Spleen (tissue), 11 donors: ENCODE measurements around the gene FRMD5. TPM values are rescaled to one million over a fixed set of nuclear protein-coding genes. Genes with fewer than 3 reads are reported as not detected.

Experiments
- DNase-seq: peaks from one replicate; pipeline ENCODE4 v3.0.0-alpha.2; 2020
- H3K27ac ChIP-seq, 8 donors: fragments of 200-600 bp; sonication (generic) in 7 of 8; 1 replicate in 4 of 8; 2 replicates in 4 of 8; pipeline versions ENCODE4 v1.5.0 to v1.8.0; 2016 to 2021; ENCODE audit warnings: inconsistent platforms in 4 of 8, mild to moderate bottlenecking in 4 of 8, moderate library complexity in 1 of 8
- H3K27me3 ChIP-seq, 7 donors: fragments of 200-600 bp; sonication (generic) in 6 of 7; replicated peaks in 1 of 7; 1 replicate in 4 of 7; 2 replicates in 3 of 7; pipeline versions ENCODE4 v1.5.0 to v1.8.0; 2016 to 2021; ENCODE audit warnings: inconsistent platforms in 3 of 7, mild to moderate bottlenecking in 1 of 7
- H3K36me3 ChIP-seq, 6 donors: fragments of 200-600 bp; sonication (generic) in 5 of 6; 1 replicate in 4 of 6; 2 replicates in 2 of 6; pipeline versions ENCODE4 v1.5.0 to v1.8.0; 2016 to 2021; ENCODE audit warnings: inconsistent platforms in 2 of 6
- H3K4me1 ChIP-seq, 6 donors: fragments of 200-600 bp; sonication (generic) in 5 of 6; 1 replicate in 3 of 6; 2 replicates in 3 of 6; pipeline versions ENCODE4 v1.5.0 to v1.8.0; 2016 to 2021; ENCODE audit warnings: inconsistent platforms in 3 of 6
- H3K4me3 ChIP-seq, 8 donors: fragments of 200-600 bp; sonication (generic) in 7 of 8; 1 replicate in 4 of 8; 2 replicates in 4 of 8; pipeline versions ENCODE4 v1.5.0 to v1.8.0; 2016 to 2021; ENCODE audit warnings: inconsistent platforms in 4 of 8, mild to moderate bottlenecking in 4 of 8, moderate library complexity in 2 of 8
- H3K9me3 ChIP-seq, 8 donors: fragments of 200-600 bp; sonication (generic) in 7 of 8; 1 replicate in 4 of 8; 2 replicates in 4 of 8; pipeline versions ENCODE4 v1.5.0 to v1.8.0; 2016 to 2021; ENCODE audit warnings: inconsistent platforms in 4 of 8
- POLR2A ChIP-seq, 3 donors: fragments of 450-650 bp; IDR thresholded peaks; one replicate each; pipeline ENCODE4 v1.5.1; 2017; ENCODE audit warnings: antibody characterized with exemption in 3 of 3, mild to moderate bottlenecking in 1 of 3
- POLR2AphosphoS5 ChIP-seq, 3 donors: sonication (generic); formaldehyde crosslinking; IDR thresholded peaks; one replicate each; pipeline ENCODE4 v1.5.1; 2017; ENCODE audit warnings: antibody characterized with exemption in 3 of 3
- WGBS, 5 donors: extraction: QIAGEN DNeasy Blood & Tissue Kit in 3 of 5; methylation state at CpG; one replicate each; pipeline versions ENCODE4 v1.1.5 to v1.1.7; 2013 to 2018; 5-methylcytosine and 5-hydroxymethylcytosine counted together
- intact Hi-C: fragments of 100-400 bp; cut with DNase I; formaldehyde crosslinking; loops from one replicate; pipeline ENCODE4 v1.15.0; 2023; ENCODE audit warnings: low total_unique reads
- polyA plus RNA-seq, 3 donors: library from polyadenylated mRNA; stranded (reverse); fragments of 200-250 nt; gene quantifications; one replicate each; pipeline ENCODE4 v1.2.1, GENCODE V29; 2013
- total RNA-seq, 7 donors: library from RNA; depleted of rRNA in 3 of 7; stranded (reverse); fragments of >200 nt in 3 of 7; fragmentation: NEBNext Ultra II Directional in 4 of 7; extraction: Animal tissue kit (Norgen Biotek cat#: 25700) in 4 of 7; gene quantifications; one replicate each; pipeline versions ENCODE4 v1.1.0 to v1.2.1, GENCODE V29; 2016 to 2021
- TF ChIP-seq, protein P1 (sequence below), 11 experiments: fragments of 200-600 bp in 7 of 11; fragments of 450-650 bp in 4 of 11; sonication (generic) in 4 of 11; IDR thresholded peaks in 8 of 11; conservative IDR thresholded peaks in 3 of 11; 1 replicate in 7 of 11; 2 replicates in 4 of 11; pipeline versions ENCODE4 v1.4.0 to v1.8.0; 2016 to 2021; ENCODE audit warnings: antibody characterized with exemption in 11 of 11, inconsistent platforms in 4 of 11, mild to moderate bottlenecking in 1 of 11
- donor health status: healthy with polysubstance abuse.
- donor health status: DM: no; HTN: no; CAD: no; lungs with moderate emphysema.
- donor health status: DM: no; HTN: no; CAD: no.
- donor health status: Bipolar disorder and iron deficiency.
- donor health status: healthy.
- donor health status: DM: no; HTN: no; CAD: no.
- donor health status: DM: yes; HTN: yes; CAD: no.

FRMD5 gene
- total and polyA plus RNA-seq, 10 donors, result 0.09 to 1.0 (median 0.43) TPM; not detected in 1

DNA sequence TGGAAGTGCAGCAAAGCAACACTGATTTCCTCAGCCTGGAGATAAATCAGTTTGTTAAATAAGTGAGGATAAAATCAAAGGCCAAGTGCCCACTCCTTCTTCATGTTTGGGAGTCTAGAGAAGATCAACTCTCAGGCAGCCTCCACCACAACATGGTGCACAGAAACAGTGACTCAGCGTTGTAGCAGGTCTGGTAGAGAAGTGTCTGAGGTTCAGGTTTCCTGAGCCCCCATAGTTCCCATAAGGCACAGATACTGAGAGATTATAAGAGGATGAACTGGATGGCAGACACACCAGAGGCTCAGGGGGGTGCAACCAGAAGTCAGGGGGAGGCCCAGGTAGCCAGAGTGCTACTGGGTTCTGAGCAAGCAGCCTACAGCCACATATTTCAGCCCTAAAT is 166.7 kb downstream of the FRMD5 start:
- peaks cover 0 to 4% (median 0%) of the 10 kb centered on the region in 7 donors for H3K27me3 ChIP-seq
- DNase-seq, result no peak
- intact Hi-C loops, result no loop called here
- peaks cover 0 to 4% (median 0%) of the 10 kb centered on the region in 8 donors for H3K9me3 ChIP-seq
- WGBS, 5 donors, result 39 to 70% (median 40%) methylated on average over 1 of the region's 1 CpG
- H3K4me1 ChIP-seq, result no peaks in the 10 kb centered on the region
- no peak overlapping the region for H3K27ac ChIP-seq
- TF ChIP-seq POLR2AphosphoS5 (IDR thresholded peaks at IDR 0.05), result no peak
- TF ChIP-seq POLR2A (IDR thresholded peaks at IDR 0.05), result no peak
- TF ChIP-seq, protein P1, sequence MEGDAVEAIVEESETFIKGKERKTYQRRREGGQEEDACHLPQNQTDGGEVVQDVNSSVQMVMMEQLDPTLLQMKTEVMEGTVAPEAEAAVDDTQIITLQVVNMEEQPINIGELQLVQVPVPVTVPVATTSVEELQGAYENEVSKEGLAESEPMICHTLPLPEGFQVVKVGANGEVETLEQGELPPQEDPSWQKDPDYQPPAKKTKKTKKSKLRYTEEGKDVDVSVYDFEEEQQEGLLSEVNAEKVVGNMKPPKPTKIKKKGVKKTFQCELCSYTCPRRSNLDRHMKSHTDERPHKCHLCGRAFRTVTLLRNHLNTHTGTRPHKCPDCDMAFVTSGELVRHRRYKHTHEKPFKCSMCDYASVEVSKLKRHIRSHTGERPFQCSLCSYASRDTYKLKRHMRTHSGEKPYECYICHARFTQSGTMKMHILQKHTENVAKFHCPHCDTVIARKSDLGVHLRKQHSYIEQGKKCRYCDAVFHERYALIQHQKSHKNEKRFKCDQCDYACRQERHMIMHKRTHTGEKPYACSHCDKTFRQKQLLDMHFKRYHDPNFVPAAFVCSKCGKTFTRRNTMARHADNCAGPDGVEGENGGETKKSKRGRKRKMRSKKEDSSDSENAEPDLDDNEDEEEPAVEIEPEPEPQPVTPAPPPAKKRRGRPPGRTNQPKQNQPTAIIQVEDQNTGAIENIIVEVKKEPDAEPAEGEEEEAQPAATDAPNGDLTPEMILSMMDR (IDR thresholded peaks at IDR 0.05 in 8 of 11, conservative IDR thresholded peaks at IDR 0.05 in 3 of 11), result no peak
- no peak overlapping the region for H3K4me3 ChIP-seq
- no peaks in the 10 kb centered on the region for H3K36me3 ChIP-seq

- TF ChIP-seq POLR2AphosphoS5 (IDR thresholded peaks at IDR 0.05), result no peak
- TF ChIP-seq, protein P1 (IDR thresholded peaks at IDR 0.05 in 8 of 11, conservative IDR thresholded peaks at IDR 0.05 in 3 of 11), result no peak
- TF ChIP-seq POLR2A (IDR thresholded peaks at IDR 0.05), result no peak
- Histone ChIP-seq H3K9me3 (peaks cover 0 to 4% (median 0%) of the 10 kb centered on the region in 8 donors), H3K4me1 (no peaks in the 10 kb centered on the region), H3K27me3 (no peaks in the 10 kb centered on the region), H3K36me3 (no peaks in the 10 kb centered on the region), H3K4me3 (no peak overlapping the region), H3K27ac (no peak overlapping the region)
- DNase-seq, result no peak
- 60 to 91% (median 79%) methylated on average over 1 of the region's 1 CpG for WGBS, 5 donors
- intact Hi-C loops, result no loop called here
These were observed 170.9 kb downstream of the FRMD5 start for GRCh38 chr15:44024155-44024554.

DNA sequence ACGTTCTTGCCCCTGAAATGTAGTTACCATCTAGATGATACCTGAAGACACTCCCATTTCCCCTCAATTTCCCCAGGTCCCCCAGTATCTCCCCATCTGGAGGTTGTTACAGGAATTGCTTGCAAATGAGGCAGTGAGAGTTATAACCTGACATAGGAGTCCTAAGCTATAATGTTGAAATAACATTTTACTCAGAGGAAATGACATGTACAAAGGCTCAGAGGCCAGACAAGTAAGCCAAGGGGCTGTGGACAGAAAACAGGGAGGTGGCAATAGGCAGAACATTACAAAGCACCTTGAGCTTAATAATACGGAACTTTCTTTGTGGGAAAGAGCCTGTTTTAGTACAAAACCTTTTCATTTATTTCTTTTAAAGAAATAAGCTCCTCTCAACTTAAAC is 171.9 kb downstream of the FRMD5 start:
- H3K4me3 ChIP-seq, result no peak overlapping the region
- H3K9me3 ChIP-seq, result peaks cover 0 to 4% (median 0%) of the 10 kb centered on the region in 8 donors
- DNase-seq, result no peak
- H3K27me3 ChIP-seq, result no peaks in the 10 kb centered on the region
- 77 to 85% (median 82%) methylated on average over 2 of the region's 2 CpGs for WGBS, 5 donors
- H3K4me1 ChIP-seq, result no peaks in the 10 kb centered on the region
- no peaks in the 10 kb centered on the region for H3K36me3 ChIP-seq
- no peak overlapping the region for H3K27ac ChIP-seq
- intact Hi-C loops, result no loop called here
- TF ChIP-seq POLR2AphosphoS5 (IDR thresholded peaks at IDR 0.05) (no peak), POLR2A (IDR thresholded peaks at IDR 0.05) (no peak)
- TF ChIP-seq, protein P1 (IDR thresholded peaks at IDR 0.05 in 8 of 11, conservative IDR thresholded peaks at IDR 0.05 in 3 of 11), result no peak

DNA sequence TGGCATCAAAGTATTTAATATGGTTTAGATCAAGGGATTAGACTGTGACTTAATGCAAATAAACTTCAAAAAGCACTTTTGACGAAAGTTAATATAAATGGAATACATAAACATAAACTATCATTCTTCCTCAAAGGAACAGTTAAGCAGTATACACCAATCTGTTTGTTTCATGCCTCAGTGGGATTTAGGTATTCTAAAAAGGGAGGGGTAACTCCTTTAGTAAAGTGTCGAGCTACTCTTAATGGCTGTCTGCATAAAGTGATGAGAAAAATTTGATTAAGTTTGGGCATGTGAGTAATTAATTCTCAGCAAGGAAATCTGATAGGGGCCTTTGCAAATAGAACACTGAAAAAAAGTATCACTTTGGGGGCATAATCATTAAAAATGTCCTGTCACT is 176.9 kb downstream of the FRMD5 start:
- Histone ChIP-seq H3K9me3 (peaks cover 0 to 2% (median 0%) of the 10 kb centered on the region in 8 donors), H3K36me3 (no peaks in the 10 kb centered on the region), H3K27me3 (no peaks in the 10 kb centered on the region), H3K27ac (no peak overlapping the region), H3K4me3 (no peak overlapping the region), H3K4me1 (no peaks in the 10 kb centered on the region)
- DNase-seq, result no peak
- WGBS, 5 donors, result 86 to 94% (median 90%) methylated on average over 2 of the region's 2 CpGs
- intact Hi-C loops, result no loop called here
- TF ChIP-seq POLR2A (IDR thresholded peaks at IDR 0.05), result no peak
